ENCODE measurements around the gene F2R. TPM values are rescaled to one million over a fixed set of nuclear protein-coding genes. Genes with fewer than 3 reads are reported as not detected.

The F2R gene
- total and polyA plus RNA-seq, 2 of the 4 experiments (the other 2 are of a cell fraction) = 85.7 to 147 TPM

- Histone ChIP-seq H3K4ac (ENCODE audit: low read depth, low read length) (peak overlapping the region; percentile 70), H4K91ac (ENCODE audit: insufficient read depth, low read depth, low read length) (peak overlapping the region; percentile 63; the same call in 1 of the 2 replicates), H4K20me1 (ENCODE audit: insufficient read depth, low read length) (no peaks in the 10 kb centered on the region), H3K14ac (replicated peaks; ENCODE audit: low read depth, low read length) (0 out of 2 replicates have a peak overlapping the region, but pooled peaks have one; percentile 7), H2BK20ac (ENCODE audit: low read depth, low read length) (peak overlapping the region; percentile 69), H4K5ac (ENCODE audit: low read depth, low read length) (peak overlapping the region; percentile 86), H2AK9ac (replicated peaks; ENCODE audit: low read depth, low read length, poor library complexity) (no peak overlapping the region), H3K9ac (ENCODE audit: low read depth, low read length) (no peak overlapping the region), H3K4me3 (ENCODE audit: insufficient read depth, low read depth, low read length) (no peak overlapping the region), H2BK5ac (ENCODE audit: low read depth, low read length, poor library complexity, severe bottlenecking) (no peak overlapping the region), H3K79me1 (ENCODE audit: low read depth in 1 of 2, low read length in 2 of 2) (no peaks in the 10 kb centered on the region), H2AK5ac (ENCODE audit: low read depth, low read length) (peak overlapping the region; percentile 37), H4K8ac (ENCODE audit: low read depth in 2 of 2, low read length in 2 of 2) (peak overlapping the region in 1 of 2 experiments; percentile 71; a peak in 2 of 4 replicates), H3K4me2 (ENCODE audit: low read depth, low read length) (no peak overlapping the region), H3K27me3 (ENCODE audit: control insufficient read depth, insufficient read depth, low read length) (no peaks in the 10 kb centered on the region), H3K4me1 (ENCODE audit: control insufficient read depth, insufficient read depth, low read length) (peaks cover 7% of the 10 kb centered on the region), H3K27ac (ENCODE audit: insufficient read depth, low read length) (peak overlapping the region; percentile 34; the same call in 1 of the 2 replicates), H3K18ac (ENCODE audit: low read depth, low read length) (peak overlapping the region; percentile 96), H3K9me3 (ENCODE audit: control insufficient read depth, insufficient read depth, low read length) (no peaks in the 10 kb centered on the region), H3K23ac (ENCODE audit: low read depth, low read length) (peak overlapping the region; percentile 63; the same call in 1 of the 2 replicates), H2BK15ac (ENCODE audit: low read depth, low read length) (peak overlapping the region; percentile 70; the same call in 2 of the 3 replicates), H3K9me1 (ENCODE audit: insufficient read depth, low read length) (peaks cover 5% of the 10 kb centered on the region; the same call in 1 of the 2 replicates), H3K56ac (ENCODE audit: extremely low read depth, insufficient read depth, low read length) (peak overlapping the region; percentile 68; the same call in 1 of the 2 replicates), H2BK120ac (ENCODE audit: low read depth, low read length) (peak overlapping the region; percentile 81), H2AFZ (replicated peaks; ENCODE audit: low read length, poor library complexity) (no peak overlapping the region), H3K36me3 (ENCODE audit: control insufficient read depth, insufficient read depth, low read length) (no peaks in the 10 kb centered on the region)
- DNase-seq (no peak), ATAC-seq (ENCODE audit: low read depth) (no peak)
- in situ Hi-C loops (cut with MboI; ENCODE audit: low sequenced_read_pairs) (no loop called here), intact Hi-C loops (cut with micrococcal nuclease) (no loop called here), dilution Hi-C loops (cut with HindIII; ENCODE audit: low sequenced_read_pairs, unreplicated experiment) (no loop called here)
- BruUV-seq (replicated peaks) = no TSS peak
- no peak for TF ChIP-seq CHD1 (IDR thresholded peaks at IDR 0.05; ENCODE audit: low read depth, low read length)
- no peak for TF ChIP-seq POLR2A (IDR thresholded peaks at IDR 0.05; ENCODE audit: low read depth, low read length)
- TF ChIP-seq RCOR1 (IDR thresholded peaks at IDR 0.05; ENCODE audit: insufficient replicate concordance, low read length) = no peak
- no peak for TF ChIP-seq CTCF (conservative IDR thresholded peaks at IDR 0.05; ENCODE audit: low read depth, low read length)
- TF ChIP-seq ELK1 (IDR thresholded peaks at IDR 0.05; ENCODE audit: borderline replicate concordance, low read depth, low read length) = no peak
- TF ChIP-seq NFE2L2 (IDR thresholded peaks at IDR 0.05; ENCODE audit: low read depth, low read length) = no peak
- TF ChIP-seq MAFK (IDR thresholded peaks at IDR 0.05; ENCODE audit: low read depth, low read length) = no peak
- no peak for TF ChIP-seq RFX5 (IDR thresholded peaks at IDR 0.05; ENCODE audit: low read depth, low read length)
- TF ChIP-seq RAD21 (IDR thresholded peaks at IDR 0.05; ENCODE audit: low read length) = no peak
- no peak for TF ChIP-seq USF2 (IDR thresholded peaks at IDR 0.05; ENCODE audit: low read depth, low read length)
- TF ChIP-seq MXI1 (IDR thresholded peaks at IDR 0.05; ENCODE audit: borderline replicate concordance, low read depth, low read length) = no peak
- TF ChIP-seq FOS (IDR thresholded peaks at IDR 0.05; ENCODE audit: low read depth, low read length) = no peak
- POLR2A ChIA-PET (ENCODE audit: unreplicated experiment) = no interaction called here
- CTCF ChIA-PET = no interaction called here
Observed at GRCh38 chr5:76673125-76673524, 42.8 kb upstream of the F2R start.

Measured in IMR-90 (cell line).